ENCODE measurements around the gene HTR3C.

- TF ChIP-seq CTCF (IDR thresholded peaks at IDR 0.05 in 8 of 11, conservative IDR thresholded peaks at IDR 0.05 in 3 of 11) (no peak), POLR2A (IDR thresholded peaks at IDR 0.05) (no peak), POLR2AphosphoS5 (IDR thresholded peaks at IDR 0.05) (no peak)
Observed at GRCh38 chr3:184092199-184092598, 39.4 kb downstream of the HTR3C start.

Data from spleen (tissue), 7 donors.